Keratinocyte (primary cell): Measurements from ENCODE around the gene CLCN5. TPM values are rescaled to one million over a fixed set of nuclear protein-coding genes. Genes with fewer than 3 reads are reported as not detected.
A peak's percentile ranks its signal among the peaks of the same experiment; 100 is the strongest.

Experiments used
- DNase-seq: peaks from one replicate; pipeline ENCODE4 v3.0.0-alpha.2; 2011; ENCODE audit warnings: low read depth, missing footprints, low spot score
- FAIRE-seq: peaks from 2 replicates; lab custom pipeline; 2011; peaks lifted over from hg19 to GRCh38; lab: Jason Lieb, UNC
- H2AFZ ChIP-seq: 2 replicates; pipeline ENCODE4 v1.6.0; 2012; ENCODE audit warnings: low read length, control low read depth, inconsistent platforms; ENCODE audit not compliant: control insufficient read depth
- H3K27ac ChIP-seq: 2 replicates; pipeline ENCODE4 v1.5.1; 2011; ENCODE audit warnings: low read length; ENCODE audit not compliant: control insufficient read depth, insufficient read depth
- H3K27me3 ChIP-seq: 3 replicates; pipeline ENCODE4 v1.6.0; 2011; ENCODE audit warnings: low read length; ENCODE audit not compliant: control insufficient read depth, insufficient read depth; ENCODE audit errors: extremely low read depth
- H3K36me3 ChIP-seq, 2 experiments: 2 replicates in 1 of 2; 3 replicates in 1 of 2; pipeline ENCODE4 v1.5.1; 2011; ENCODE audit warnings: low read length in 2 of 2, mild to moderate bottlenecking in 1 of 2; ENCODE audit not compliant: control insufficient read depth in 2 of 2, insufficient read depth in 2 of 2; ENCODE audit errors: extremely low read depth in 1 of 2
- H3K4me1 ChIP-seq: 3 replicates; pipeline ENCODE4 v1.5.1; 2011; ENCODE audit warnings: low read length; ENCODE audit not compliant: control insufficient read depth, insufficient read depth; ENCODE audit errors: extremely low read depth
- H3K4me2 ChIP-seq: 3 replicates; pipeline ENCODE4 v1.6.0; 2011; ENCODE audit warnings: low read depth, low read length; ENCODE audit not compliant: control insufficient read depth, insufficient read depth; ENCODE audit errors: extremely low read depth
- H3K4me3 ChIP-seq, 3 experiments: fragments of 200-600 bp in 1 of 3; sonication (generic) in 1 of 3; 2 replicates in 2 of 3; 3 replicates in 1 of 3; pipeline ENCODE4 v1.5.1; 2011 to 2016; ENCODE audit warnings: low read length in 3 of 3, mild to moderate bottlenecking in 3 of 3, control low read depth in 2 of 3, inconsistent platforms in 1 of 3, low read depth in 1 of 3, mixed read lengths in 1 of 3, mixed run types in 1 of 3, moderate library complexity in 1 of 3; ENCODE audit not compliant: control insufficient read depth in 2 of 3, insufficient read depth in 2 of 3; ENCODE audit errors: extremely low read depth in 1 of 3
- H3K79me2 ChIP-seq: 2 replicates; pipeline ENCODE4 v1.6.0; 2012; ENCODE audit warnings: low read length; ENCODE audit not compliant: control insufficient read depth, insufficient read depth
- H3K9ac ChIP-seq: 3 replicates; pipeline ENCODE4 v1.6.0; 2011; ENCODE audit warnings: low read length; ENCODE audit not compliant: control insufficient read depth, insufficient read depth; ENCODE audit errors: extremely low read depth
- H3K9me1 ChIP-seq: 3 replicates; pipeline ENCODE4 v1.6.0; 2011; ENCODE audit warnings: low read length; ENCODE audit not compliant: control insufficient read depth, insufficient read depth; ENCODE audit errors: extremely low read depth
- H3K9me3 ChIP-seq: 2 replicates; pipeline ENCODE4 v1.5.1; 2012; ENCODE audit warnings: low read depth, low read length; ENCODE audit not compliant: control insufficient read depth
- H4K20me1 ChIP-seq: 3 replicates; pipeline ENCODE4 v1.6.0; 2011; ENCODE audit warnings: low read length; ENCODE audit not compliant: control insufficient read depth, insufficient read depth; ENCODE audit errors: extremely low read depth
- CTCF ChIP-seq, 3 experiments: IDR thresholded peaks in 1 of 3; conservative IDR thresholded peaks in 1 of 3; optimal IDR thresholded peaks in 1 of 3; 2 replicates in 2 of 3; 3 replicates in 1 of 3; pipeline versions ENCODE3 to v1.5.1; 2011; ENCODE audit warnings: low read length in 3 of 3, mild to moderate bottlenecking in 3 of 3, moderate library complexity in 2 of 3, control low read depth in 1 of 3, inconsistent platforms in 1 of 3; ENCODE audit not compliant: insufficient read depth in 2 of 3; ENCODE audit errors: extremely low read depth in 1 of 3
- EZH2 ChIP-seq: IDR thresholded peaks from one replicate; pipeline ENCODE4 v1.6.1; 2012; ENCODE audit warnings: inconsistent platforms, mild to moderate bottlenecking, low read length, moderate library complexity
- dilution Hi-C: fragments of 300-500 bp; cut with MboI; formaldehyde crosslinking; loops from one replicate; pipeline ENCODE4 v1.7.0; 2020; ENCODE audit warnings: low sequenced_read_pairs; ENCODE audit not compliant: extremely low pct_ligation_motif_present
- polyA plus RNA-seq, 5 experiments: library from polyadenylated mRNA; depleted of rRNA in 3 of 5; stranded (reverse) in 3 of 5; stranded (forward) in 1 of 5; unstranded in 1 of 5; fragments of >200 nt; gene quantifications; 1 replicate in 1 of 5; 2 replicates in 3 of 5; 3 replicates in 1 of 5; pipeline versions ENCODE4 v1.2.1 to v1.2.3, GENCODE V29; 2011 to 2012; ENCODE audit warnings: missing spikeins in 2 of 5, low read depth in 1 of 5, low replicate concordance in 1 of 5

Gene CLCN5
- polyA plus RNA-seq, 1 donor (not counting 4 experiments of a cell fraction or from before 2014, with no cell fraction given) = 3.9 TPM

GRCh38 chrX:49880668-49881067 lies 41.7 kb upstream of the CLCN5 start:
- DNase-seq (no peak), FAIRE-seq (no peak)
- Histone ChIP-seq H3K4me1 (no peaks in the 10 kb centered on the region), H3K27ac (no peak overlapping the region), H3K9ac (no peak overlapping the region), H3K36me3 (no peaks in the 10 kb centered on the region), H3K27me3 (no peaks in the 10 kb centered on the region), H3K4me2 (no peak overlapping the region), H3K9me3 (no peaks in the 10 kb centered on the region), H3K9me1 (no peaks in the 10 kb centered on the region), H2AFZ (no peak overlapping the region), H3K4me3 (no peak overlapping the region), H4K20me1 (no peaks in the 10 kb centered on the region), H3K79me2 (no peaks in the 10 kb centered on the region)
- TF ChIP-seq CTCF (optimal IDR thresholded peaks at IDR 0.05 in 1 of 3, IDR thresholded peaks at IDR 0.05 in 1 of 3, conservative IDR thresholded peaks at IDR 0.05 in 1 of 3; ENCODE audit: extremely low read depth in 1 of 3, insufficient read depth in 2 of 3, low read length in 3 of 3) (no peak), EZH2 (no peak)
- dilution Hi-C loops = no loop called here

- Histone ChIP-seq H3K9ac (no peak overlapping the region), H3K9me1 (no peaks in the 10 kb centered on the region), H3K27me3 (no peaks in the 10 kb centered on the region), H3K79me2 (no peaks in the 10 kb centered on the region), H3K4me2 (no peak overlapping the region), H3K9me3 (no peaks in the 10 kb centered on the region), H3K36me3 (no peaks in the 10 kb centered on the region), H3K27ac (no peak overlapping the region), H3K4me3 (no peak overlapping the region), H4K20me1 (no peaks in the 10 kb centered on the region), H3K4me1 (no peaks in the 10 kb centered on the region), H2AFZ (no peak overlapping the region)
- FAIRE-seq (no peak), DNase-seq (no peak)
- dilution Hi-C loops = no loop called here
- TF ChIP-seq CTCF (optimal IDR thresholded peaks at IDR 0.05 in 1 of 3, IDR thresholded peaks at IDR 0.05 in 1 of 3, conservative IDR thresholded peaks at IDR 0.05 in 1 of 3; ENCODE audit: extremely low read depth in 1 of 3, insufficient read depth in 2 of 3, low read length in 3 of 3) (peak; percentile 76 to 90 (median 84)), EZH2 (no peak)
These were observed 38.0 kb upstream of the CLCN5 start for GRCh38 chrX:49884290-49884862.
